Activated CD8-positive, alpha-beta memory T cell treated with anti-CD3 and anti-CD28 coated beads, Interleukin-2, amount 50 U/mL, for 1 hour (primary cell): Measurements from ENCODE around the gene GRK6.

Experiments used
- DNase-seq: peaks from one replicate; pipeline ENCODE4 v3.0.0-alpha.2; 2020; ENCODE audit errors: extremely low read depth

GRK6 gene

GRCh38 chr5:177452688-177453638 is 26.5 kb downstream of the GRK6 start:
- DNase-seq: no peak

- DNase-seq: no peak
These were observed 27.4 kb downstream of the GRK6 start for GRCh38 chr5:177453852-177454396.

GRCh38 chr5:177454397-177455035 is 28.0 kb downstream of the GRK6 start:
- peak; percentile 70 for DNase-seq

GRCh38 chr5:177455036-177455660 is 28.7 kb downstream of the GRK6 start:
- peak; percentile 72 for DNase-seq

GRCh38 chr5:177455661-177456590 is 29.4 kb downstream of the GRK6 start:
- peak; percentile 86 for DNase-seq

GRCh38 chr5:177456591-177456964 is 30.1 kb downstream of the GRK6 start:
- DNase-seq: no peak

- DNase-seq: no peak
These were observed 30.7 kb downstream of the GRK6 start for GRCh38 chr5:177456976-177457851.

GRCh38 chr5:177457852-177458681 is 31.6 kb downstream of the GRK6 start:
- no peak for DNase-seq

- no peak for DNase-seq
These were observed 32.5 kb downstream of the GRK6 start for GRCh38 chr5:177458912-177459350.

- DNase-seq: no peak
These were observed 32.9 kb downstream of the GRK6 start for GRCh38 chr5:177459357-177459756.

GRCh38 chr5:177459819-177460628 is 33.5 kb downstream of the GRK6 start:
- DNase-seq: no peak

- no peak for DNase-seq
These were observed 35.7 kb downstream of the GRK6 start for GRCh38 chr5:177462021-177462670.

GRCh38 chr5:177465044-177465443 is 38.6 kb downstream of the GRK6 start:
- DNase-seq: no peak

GRCh38 chr5:177466861-177467260 is 40.4 kb downstream of the GRK6 start:
- DNase-seq: no peak

- DNase-seq: no peak
These were observed 41.0 kb downstream of the GRK6 start for GRCh38 chr5:177467436-177467835.

GRCh38 chr5:177468329-177468684 is 41.8 kb downstream of the GRK6 start:
- DNase-seq: no peak

- DNase-seq: no peak
These were observed 42.5 kb downstream of the GRK6 start for GRCh38 chr5:177468685-177469628.
